Measurements from ENCODE around the gene REXO2. TPM values are rescaled to one million over a fixed set of nuclear protein-coding genes. Genes with fewer than 3 reads are reported as not detected.

Gene REXO2
- total RNA-seq, 1 donor from 2014 or later: 86.5 TPM

DNA sequence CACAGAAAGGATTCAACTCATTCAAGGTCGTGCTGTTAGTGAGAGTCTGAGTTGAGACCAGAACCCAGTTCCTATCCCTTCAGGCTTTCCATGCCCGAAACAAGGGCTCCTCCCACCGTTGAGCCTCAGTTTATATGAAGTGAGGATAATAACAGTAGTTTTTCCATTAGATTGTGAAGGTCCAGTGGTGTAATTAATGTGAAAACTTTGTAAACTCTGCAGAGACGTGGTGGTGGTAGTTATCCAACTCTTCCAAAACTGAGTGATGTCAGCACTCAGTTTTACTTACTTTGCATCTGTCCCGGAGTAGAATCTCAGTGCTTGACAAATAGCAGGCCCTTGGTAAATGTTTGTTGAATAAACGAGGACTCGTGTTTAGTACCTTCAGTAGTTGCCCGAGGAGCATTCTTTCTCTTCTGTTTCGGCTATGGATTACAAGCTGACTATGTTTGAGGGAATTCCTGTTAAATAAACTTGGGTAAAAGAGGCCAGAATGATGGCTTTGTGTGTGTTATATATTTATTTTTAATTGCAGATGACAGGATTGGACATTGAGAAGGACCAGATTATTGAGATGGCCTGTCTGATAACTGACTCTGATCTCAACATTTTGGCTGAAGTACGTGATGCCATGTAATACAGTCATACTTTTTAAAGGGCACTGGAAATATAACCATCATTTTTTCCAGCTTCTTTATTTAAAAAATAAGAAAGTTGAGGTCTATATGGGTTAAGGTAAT lies 1.0 kb downstream of the REXO2 start:
- intact Hi-C loops (cut with micrococcal nuclease): no loop called here

DNA sequence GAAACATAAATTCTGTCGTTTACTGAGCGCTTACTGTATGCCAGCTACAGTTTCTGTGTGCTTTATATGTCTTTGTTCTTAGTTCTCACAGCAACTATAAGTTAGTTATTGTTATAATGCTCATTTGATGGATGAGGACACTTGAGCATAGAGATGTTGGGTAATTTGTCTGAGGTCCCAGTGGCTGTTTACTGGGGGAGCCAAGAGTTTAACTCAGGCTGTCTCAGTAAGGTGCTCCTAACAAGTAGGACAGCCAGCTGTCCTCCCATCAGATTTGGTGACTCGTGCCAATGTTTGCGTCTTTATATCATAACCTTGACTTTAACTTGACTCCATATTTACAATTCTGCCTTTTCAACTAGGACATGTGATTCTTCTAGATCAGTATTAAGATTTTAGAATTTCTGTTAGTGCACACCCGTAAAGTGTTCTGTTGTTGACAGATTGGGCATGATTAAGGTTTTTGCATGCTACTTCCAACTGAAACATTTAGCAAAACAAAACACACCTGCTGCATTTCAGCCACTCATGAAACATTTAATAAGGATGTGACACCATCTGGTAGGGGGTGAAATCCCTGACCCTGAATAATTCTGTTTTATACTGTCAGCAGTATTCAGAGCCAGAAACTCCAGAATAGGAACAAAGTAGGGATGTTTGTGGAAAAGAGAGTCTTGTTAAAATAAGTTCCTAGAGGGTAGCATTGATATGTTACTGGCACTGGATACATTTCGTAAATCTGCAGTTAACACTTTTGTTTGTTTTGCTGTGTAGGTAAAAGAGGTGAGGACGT lies 1.9 kb downstream of the REXO2 start:
- intact Hi-C loops (cut with micrococcal nuclease): no loop called here

DNA sequence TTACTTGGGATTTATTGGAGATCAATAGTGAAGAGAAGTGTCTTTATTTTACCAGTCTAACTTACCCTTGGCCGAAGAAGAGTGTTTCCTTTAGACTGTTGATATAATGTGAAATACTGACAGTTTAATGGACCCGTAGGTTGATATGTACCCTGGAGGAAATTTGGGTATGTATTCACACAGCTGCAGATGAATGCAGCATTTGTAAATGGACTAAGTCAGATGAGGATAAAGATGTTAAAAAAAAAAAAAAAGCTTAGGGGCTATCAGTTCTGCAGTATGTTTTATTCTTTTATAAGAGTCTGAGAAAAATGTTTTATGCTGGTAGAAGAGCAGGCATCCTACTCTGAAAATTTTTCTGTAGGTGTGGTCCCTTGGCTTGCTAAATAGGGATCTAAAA lies 2.7 kb downstream of the REXO2 start:
- intact Hi-C loops (cut with micrococcal nuclease): no loop called here

DNA sequence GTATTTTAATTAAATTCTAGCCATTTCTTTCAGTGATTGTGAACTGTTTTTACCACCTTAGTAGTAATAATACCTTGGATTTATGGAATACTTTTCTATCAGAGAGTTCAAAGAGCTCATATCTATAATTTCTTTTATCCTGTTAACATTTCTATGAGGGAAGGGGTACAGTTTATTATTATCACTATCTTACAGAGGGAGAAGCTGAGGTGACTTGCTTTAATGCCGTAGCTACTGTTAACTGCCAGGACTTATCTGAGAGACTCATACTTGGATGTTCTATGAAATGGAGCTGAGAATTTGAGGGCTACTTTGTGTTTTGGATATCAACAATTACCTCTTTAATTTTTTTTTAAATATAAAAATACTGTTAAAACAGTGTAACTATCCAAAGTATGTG lies 3.3 kb downstream of the REXO2 start:
- intact Hi-C loops (cut with micrococcal nuclease): no loop called here

DNA sequence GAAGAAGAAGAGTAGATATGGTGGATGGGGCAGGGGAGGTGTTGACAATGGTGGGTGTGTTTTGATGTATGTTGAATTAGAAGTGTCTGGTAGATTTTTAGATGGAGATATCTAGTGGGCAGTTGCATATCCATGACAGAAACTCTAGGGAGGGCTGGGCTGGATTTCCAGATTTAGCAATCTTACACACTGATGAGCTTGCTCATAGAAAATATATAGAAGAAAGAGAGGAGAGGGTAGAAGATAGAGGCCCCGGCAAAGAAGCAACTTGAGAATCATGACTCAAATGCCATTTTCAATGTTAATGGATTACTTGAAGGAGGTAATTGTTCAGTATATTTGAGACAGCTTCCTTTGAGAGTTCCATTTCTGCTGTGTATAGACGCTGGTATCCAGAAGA lies 8.2 kb downstream of the REXO2 start:
- intact Hi-C loops (cut with micrococcal nuclease): no loop called here

DNA sequence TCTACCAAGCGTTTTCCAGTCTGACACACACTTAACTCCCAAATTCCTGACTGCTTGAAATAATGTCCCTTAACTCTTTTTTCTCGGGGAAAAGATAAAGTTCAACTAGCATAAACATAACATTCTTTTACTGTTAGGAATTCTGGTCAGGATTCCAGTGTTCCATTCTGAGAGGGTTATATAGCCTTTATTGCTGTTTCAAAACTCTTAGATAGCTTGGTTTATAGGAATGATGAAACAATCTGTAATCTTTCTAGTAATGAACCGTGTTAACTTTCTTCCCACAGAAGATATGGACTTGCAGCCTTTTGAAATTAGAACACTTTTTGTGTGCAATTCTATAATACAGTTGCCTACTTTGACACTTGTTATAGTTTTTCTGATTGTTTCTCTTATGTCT lies 8.6 kb downstream of the REXO2 start:
- intact Hi-C loops (cut with micrococcal nuclease): no loop called here

DNA sequence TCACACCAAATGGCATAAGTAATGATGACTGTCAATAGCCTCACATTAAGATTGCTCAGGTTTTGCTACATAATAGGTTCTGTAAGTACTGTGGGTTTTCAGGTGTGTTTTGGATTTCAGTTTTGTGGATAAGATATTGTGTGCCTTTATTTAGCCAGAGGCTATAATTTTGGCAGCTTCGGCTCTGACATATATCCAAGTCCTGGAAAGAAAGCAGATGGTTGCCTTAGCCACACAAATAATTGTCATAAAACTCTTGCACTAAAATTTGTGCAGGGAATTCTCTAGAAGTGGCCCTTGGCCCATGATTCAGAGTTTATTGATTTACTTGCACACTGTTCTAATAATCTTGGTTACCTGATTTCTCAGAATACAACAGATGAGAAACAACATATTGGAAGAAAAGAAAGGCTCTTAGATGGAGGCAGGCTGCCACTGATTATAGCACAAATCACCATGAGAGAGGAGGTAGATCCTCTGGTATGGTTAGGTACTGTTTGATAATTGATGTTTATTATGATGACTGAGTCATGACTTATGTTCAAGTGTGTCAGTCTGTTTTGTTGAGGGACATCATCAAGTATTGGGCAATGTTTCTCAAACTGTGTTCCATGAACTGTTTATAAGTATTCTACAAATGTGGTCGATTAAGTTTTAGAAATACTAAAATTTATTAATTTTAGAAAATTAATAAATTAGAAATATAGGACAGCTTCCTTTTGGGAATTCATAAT lies 9.6 kb downstream of the REXO2 start:
- intact Hi-C loops (cut with micrococcal nuclease): no loop called here

DNA sequence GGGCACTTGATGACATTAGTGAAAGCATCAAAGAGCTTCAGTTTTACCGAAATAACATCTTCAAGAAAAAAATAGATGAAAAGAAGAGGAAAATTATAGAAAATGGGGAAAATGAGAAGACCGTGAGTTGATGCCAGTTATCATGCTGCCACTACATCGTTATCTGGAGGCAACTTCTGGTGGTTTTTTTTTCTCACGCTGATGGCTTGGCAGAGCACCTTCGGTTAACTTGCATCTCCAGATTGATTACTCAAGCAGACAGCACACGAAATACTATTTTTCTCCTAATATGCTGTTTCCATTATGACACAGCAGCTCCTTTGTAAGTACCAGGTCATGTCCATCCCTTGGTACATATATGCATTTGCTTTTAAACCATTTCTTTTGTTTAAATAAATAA lies 10.6 kb downstream of the REXO2 start:
- intact Hi-C loops (cut with micrococcal nuclease): no loop called here

DNA sequence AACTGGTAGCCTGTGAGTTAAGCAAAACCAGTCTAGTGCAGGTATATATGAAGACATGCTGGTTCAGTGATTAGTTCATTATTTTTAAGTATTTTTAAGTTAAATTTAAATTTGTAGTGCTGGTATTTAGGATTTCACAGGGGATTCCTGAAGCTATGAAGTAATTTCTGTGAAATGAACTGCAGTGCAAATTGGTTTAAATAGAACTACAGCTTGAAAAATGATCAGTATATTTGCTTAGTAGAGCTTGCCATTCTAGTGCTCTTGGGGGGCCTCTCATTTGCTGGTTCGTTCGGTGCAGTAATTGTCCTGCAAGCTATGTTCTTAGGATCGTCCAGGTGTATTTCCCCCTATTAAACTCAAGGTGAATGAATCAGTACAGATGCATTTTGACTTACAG lies 13.1 kb downstream of the REXO2 start:
- intact Hi-C loops (cut with micrococcal nuclease): no loop called here

DNA sequence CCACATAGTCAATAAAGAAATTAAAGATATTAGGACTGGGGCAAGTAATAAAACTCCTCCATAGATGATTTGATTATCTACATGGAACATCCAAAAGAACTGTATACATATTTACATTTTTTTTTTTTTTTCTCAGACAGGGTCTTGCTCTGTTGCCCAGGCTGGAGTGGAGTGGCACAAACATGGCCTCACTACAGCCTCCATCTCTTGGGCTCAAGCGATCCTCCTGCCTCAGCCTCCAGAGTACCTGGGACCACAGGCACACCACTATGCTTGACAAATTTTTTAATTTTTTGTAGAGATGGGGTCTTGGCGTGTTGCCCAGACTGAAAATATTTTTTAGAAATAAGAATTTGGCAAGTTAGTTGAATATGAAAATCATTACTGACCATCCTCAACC lies 24.7 kb downstream of the REXO2 start:
- intact Hi-C loops (cut with micrococcal nuclease): no loop called here

DNA sequence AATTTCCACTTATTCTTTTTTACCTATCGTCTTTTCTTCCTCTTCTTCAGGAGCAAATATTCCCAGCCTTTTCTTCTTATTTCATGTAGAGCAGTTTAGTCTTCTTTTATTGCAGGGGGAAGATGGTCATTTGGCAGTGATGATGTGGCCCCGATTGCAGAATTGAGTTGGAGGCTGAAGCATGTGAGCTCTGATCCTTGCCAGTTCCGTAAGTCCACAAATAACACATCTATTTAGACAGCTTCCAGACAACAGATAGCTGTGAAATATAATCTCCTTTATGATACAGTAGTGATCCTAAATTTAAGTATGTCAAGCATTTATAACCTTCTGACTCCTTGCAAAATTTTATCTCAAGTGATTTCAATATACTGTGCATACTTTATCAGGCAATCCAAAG lies 27.5 kb downstream of the REXO2 start:
- intact Hi-C loops (cut with micrococcal nuclease): no loop called here

DNA sequence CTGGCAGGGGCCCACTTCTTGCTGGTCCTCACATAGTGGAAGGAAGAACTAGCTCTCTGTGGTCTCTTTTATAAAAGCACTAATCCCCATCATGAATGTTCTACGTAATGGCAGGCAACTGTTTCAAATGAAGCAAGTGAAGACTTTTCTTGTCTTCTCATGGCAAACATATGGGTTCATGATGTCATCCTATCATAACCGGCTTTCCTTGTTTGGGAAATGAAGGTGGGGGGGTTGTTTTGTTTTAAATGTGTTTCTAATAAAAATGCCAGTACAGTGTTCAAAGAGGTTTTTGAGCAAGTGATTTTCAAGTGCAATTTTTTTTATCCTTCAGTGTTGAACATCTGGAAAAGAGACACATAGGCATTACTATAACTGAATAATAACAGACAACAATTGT lies 33.4 kb downstream of the REXO2 start:
- intact Hi-C loops (cut with micrococcal nuclease): no loop called here

DNA sequence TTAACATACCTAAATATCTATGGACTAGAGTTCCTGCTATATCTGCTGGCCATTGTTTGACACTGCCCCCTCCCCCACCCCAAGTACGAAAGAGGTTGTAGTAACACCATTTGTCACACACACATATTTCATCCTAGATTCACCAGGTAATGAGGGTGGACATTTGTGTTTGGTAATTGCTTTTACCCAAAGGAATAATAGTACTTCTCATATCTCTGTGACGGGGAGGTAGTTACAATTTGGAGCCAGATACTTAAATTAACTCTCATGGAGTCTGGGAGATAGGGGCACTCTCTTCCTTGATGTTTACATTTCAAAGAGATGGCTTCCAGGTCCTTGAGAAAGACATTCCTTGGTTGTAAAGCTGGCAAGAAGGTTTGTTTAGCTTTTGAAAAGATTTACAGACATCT lies 38.7 kb downstream of the REXO2 start:
- intact Hi-C loops (cut with micrococcal nuclease): no loop called here

DNA sequence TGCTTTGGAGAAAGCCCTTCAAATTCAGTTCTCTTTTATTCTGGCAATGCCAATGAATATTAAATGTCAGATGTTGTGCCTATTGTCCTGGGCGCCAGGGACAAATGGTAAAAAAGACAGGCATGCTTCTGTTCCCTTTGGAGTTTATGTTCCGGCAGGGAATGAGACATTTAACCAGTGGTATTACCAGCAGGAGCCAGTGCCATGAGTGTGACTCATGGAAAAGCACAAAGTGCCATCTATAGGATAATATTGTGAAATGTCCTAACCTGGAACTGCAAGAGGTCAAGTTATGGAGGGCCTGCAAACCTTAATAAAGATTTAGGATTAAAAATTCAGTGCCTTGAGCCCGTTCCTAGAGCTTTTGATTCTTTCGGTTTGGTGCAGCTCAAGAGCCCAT lies 39.5 kb downstream of the REXO2 start:
- intact Hi-C loops (cut with micrococcal nuclease): no loop called here

DNA sequence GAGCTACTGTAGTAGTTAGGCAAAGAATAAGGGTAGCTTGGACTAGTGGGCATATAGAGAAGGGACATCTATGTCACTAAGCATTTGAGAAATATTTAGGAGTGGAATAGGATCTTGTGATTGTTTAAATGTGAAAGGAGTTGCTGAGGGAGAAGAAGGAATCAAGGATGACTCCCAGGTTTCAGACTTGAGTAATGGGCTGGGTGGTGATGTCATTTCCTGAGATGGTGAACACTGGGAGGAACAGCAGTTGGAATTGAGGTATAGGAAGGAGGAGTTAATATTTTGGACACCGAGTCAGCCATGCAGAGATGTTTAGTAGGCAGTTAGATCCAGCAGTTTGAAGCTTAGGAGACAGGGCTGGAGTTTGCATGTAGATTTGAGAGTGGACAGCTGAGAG lies 40.1 kb downstream of the REXO2 start:
- intact Hi-C loops (cut with micrococcal nuclease): no loop called here

DNA sequence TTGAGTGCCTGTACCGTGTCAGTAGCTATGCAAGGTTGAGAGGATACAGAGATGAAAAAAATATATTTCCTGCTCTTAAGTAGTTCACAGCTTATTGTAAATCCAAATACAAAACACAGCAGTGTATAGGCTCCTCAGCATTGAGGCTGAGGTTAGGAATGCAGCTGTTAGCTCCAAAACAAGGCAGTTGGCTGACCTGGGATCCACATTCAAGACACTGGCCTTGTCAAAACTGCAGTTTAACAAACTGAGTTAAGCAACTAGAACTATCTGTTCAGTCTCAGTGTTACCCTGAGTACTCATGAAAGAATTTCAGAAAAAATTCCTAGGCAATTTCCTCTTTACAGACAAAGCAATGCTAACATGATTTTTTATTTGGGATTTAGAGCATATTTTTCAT lies 42.8 kb downstream of the REXO2 start:
- intact Hi-C loops (cut with micrococcal nuclease): no loop called here

DNA sequence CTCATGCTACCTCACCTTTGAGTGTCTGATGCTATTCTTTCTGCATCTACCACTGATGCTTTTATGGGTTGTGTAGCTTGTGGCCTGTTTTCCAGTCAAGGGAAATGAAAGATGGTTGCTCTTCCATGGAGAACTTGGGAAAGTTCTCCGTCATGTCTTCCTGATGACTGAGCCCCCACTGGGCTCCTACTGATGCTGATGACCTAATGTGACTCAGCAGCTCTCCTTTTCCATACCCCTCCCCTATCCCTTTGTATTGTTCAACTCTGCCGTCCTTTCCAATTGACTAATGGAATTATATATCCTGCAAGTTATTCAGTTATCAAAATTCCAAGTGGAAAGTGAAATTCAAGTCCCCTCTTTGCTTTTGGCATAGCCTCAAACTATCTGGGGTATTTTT lies 44.7 kb downstream of the REXO2 start:
- intact Hi-C loops (cut with micrococcal nuclease): no loop called here

DNA sequence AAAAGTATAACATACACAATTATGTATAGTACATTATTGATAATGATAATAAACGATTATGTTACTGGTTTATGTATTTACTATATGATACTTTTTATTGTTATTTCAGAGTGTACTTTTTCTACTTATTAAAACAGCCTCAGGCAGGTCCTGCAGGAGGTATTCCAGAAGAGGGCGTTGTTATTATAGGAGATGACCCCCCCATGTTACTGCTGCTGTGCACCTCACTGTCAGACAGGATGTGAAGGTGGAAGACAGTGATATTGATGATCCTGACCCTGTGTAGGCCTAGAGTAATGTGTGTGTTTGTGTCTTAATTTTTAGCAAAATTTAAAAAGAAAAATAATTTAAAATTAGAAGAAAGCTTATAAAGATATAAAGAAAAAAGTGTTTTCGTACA lies 57.6 kb downstream of the REXO2 start:
- intact Hi-C loops (cut with micrococcal nuclease): no loop called here

DNA sequence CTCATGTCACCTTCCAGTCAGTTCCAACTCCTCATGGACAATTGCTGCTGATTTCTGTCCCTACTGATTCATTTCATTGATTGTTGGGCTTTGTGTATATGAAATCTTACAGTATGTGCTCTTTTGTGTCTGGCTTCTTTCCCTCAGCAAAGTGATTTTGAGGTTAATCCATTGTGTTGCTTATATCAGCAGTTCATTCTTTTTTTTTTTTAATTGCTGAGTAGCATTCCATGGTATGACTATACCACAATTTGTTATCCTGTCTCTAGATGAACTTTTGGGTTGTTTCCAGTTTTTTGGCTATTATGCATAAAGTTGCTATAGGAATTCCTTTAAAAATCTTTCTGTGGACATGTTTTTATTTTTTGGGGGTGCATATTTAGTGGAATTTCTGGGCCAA lies 60.5 kb downstream of the REXO2 start:
- intact Hi-C loops (cut with micrococcal nuclease): no loop called here

Data from T-helper 2 cell treated with Interferon-gamma antibody and Interleukin-4, amounts not matched to agents 100 ng/mL and 5 ng/mL, for 36 hours (primary cell).